ENCODE measurements around the gene POU2AF3. TPM values are rescaled to one million over a fixed set of nuclear protein-coding genes. Genes with fewer than 3 reads are reported as not detected.

The POU2AF3 gene
- total and polyA plus RNA-seq, 10 of the 15 experiments (the other 5 are each of a cell fraction or from before 2014, with no cell fraction given) = 0.17 TPM; not detected in 8

DNA sequence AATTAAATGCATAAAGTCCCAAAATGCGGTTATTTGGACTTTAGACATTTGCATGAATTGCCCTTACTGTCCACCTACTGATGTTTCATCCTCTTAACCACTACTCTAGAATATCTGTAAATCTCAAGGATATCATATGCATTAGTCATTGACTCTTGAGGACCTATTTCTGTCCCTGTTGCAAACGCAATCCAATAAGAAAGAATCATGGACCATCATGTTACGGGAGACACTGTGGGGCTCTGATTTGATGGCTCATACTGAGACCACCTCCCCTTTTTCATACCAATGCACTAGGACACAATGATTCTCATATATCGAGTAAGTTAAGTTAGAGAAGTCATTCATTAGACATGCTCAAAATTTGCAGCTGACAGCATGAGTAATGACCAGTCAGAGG, 38.5 kb upstream of the POU2AF3 start:
- Histone ChIP-seq H3K9me3 (replicated peaks; ENCODE audit: control insufficient read depth, insufficient read depth, low read length) (no peaks in the 10 kb centered on the region), H3K79me2 (ENCODE audit: control insufficient read depth, insufficient read depth, low read length) (no peaks in the 10 kb centered on the region), H3K9ac (ENCODE audit: control insufficient read depth, insufficient read depth, low read length) (no peak overlapping the region), H3K4me1 (ENCODE audit: control insufficient read depth, insufficient read depth, low read length) (no peaks in the 10 kb centered on the region), H2AFZ (ENCODE audit: control insufficient read depth, low read depth, low read length) (no peak overlapping the region), H3K4me2 (ENCODE audit: control insufficient read depth, insufficient read depth) (no peak overlapping the region), H3K27me3 (replicated peaks in 1 of 2; ENCODE audit: control insufficient read depth in 2 of 2, insufficient read depth in 2 of 2, low read length in 1 of 2) (peaks cover 0 to 3% of the 10 kb centered on the region in 2 experiments; a peak in 2 of 4 replicates), H4K20me1 (ENCODE audit: control insufficient read depth, insufficient read depth) (no peaks in the 10 kb centered on the region), H3K27ac (ENCODE audit: control insufficient read depth, insufficient read depth) (no peak overlapping the region), H3K36me3 (ENCODE audit: control insufficient read depth in 2 of 2, insufficient read depth in 2 of 2, low read length in 1 of 2) (no peaks in the 10 kb centered on the region), H3K4me3 (no peak overlapping the region)
- ChIA-PET CTCF (no interaction called here), SMC1A (ENCODE audit: uncharacterized antibody, unreplicated experiment) (no interaction called here), RAD21 (ENCODE audit: unreplicated experiment) (no interaction called here), POLR2A (no interaction called here)
- no peak for FAIRE-seq
- 40% methylated on average over 4 of the region's 4 CpGs for WGBS (ENCODE audit: insufficient coverage, insufficient replicate concordance, low lambda C conversion rate, missing lambda C conversion rate)
- no TSS peak for BruUV-seq (replicated peaks)
- intact Hi-C loops (cut with micrococcal nuclease; ENCODE audit: unreplicated experiment) (no loop called here), in situ Hi-C loops (cut with MboI) (no loop called here)
- DNase-seq (ENCODE audit: low read depth, low spot score) = no peak
- ATAC-seq = no peak
- TF ChIP-seq PML (IDR thresholded peaks at IDR 0.05; ENCODE audit: low read length) = no peak
- TF ChIP-seq, protein P1, sequence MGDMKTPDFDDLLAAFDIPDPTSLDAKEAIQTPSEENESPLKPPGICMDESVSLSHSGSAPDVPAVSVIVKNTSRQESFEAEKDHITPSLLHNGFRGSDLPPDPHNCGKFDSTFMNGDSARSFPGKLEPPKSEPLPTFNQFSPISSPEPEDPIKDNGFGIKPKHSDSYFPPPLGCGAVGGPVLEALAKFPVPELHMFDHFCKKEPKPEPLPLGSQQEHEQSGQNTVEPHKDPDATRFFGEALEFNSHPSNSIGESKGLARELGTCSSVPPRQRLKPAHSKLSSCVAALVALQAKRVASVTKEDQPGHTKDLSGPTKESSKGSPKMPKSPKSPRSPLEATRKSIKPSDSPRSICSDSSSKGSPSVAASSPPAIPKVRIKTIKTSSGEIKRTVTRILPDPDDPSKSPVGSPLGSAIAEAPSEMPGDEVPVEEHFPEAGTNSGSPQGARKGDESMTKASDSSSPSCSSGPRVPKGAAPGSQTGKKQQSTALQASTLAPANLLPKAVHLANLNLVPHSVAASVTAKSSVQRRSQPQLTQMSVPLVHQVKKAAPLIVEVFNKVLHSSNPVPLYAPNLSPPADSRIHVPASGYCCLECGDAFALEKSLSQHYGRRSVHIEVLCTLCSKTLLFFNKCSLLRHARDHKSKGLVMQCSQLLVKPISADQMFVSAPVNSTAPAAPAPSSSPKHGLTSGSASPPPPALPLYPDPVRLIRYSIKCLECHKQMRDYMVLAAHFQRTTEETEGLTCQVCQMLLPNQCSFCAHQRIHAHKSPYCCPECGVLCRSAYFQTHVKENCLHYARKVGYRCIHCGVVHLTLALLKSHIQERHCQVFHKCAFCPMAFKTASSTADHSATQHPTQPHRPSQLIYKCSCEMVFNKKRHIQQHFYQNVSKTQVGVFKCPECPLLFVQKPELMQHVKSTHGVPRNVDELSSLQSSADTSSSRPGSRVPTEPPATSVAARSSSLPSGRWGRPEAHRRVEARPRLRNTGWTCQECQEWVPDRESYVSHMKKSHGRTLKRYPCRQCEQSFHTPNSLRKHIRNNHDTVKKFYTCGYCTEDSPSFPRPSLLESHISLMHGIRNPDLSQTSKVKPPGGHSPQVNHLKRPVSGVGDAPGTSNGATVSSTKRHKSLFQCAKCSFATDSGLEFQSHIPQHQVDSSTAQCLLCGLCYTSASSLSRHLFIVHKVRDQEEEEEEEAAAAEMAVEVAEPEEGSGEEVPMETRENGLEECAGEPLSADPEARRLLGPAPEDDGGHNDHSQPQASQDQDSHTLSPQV (IDR thresholded peaks at IDR 0.05) = no peak
- TF ChIP-seq SIX5 (IDR thresholded peaks at IDR 0.05; ENCODE audit: low read depth, low read length, severe bottlenecking) = no peak
- no peak for TF ChIP-seq ASH2L (IDR thresholded peaks at IDR 0.05; ENCODE audit: borderline replicate concordance, low read depth)
- TF ChIP-seq, protein P2, sequence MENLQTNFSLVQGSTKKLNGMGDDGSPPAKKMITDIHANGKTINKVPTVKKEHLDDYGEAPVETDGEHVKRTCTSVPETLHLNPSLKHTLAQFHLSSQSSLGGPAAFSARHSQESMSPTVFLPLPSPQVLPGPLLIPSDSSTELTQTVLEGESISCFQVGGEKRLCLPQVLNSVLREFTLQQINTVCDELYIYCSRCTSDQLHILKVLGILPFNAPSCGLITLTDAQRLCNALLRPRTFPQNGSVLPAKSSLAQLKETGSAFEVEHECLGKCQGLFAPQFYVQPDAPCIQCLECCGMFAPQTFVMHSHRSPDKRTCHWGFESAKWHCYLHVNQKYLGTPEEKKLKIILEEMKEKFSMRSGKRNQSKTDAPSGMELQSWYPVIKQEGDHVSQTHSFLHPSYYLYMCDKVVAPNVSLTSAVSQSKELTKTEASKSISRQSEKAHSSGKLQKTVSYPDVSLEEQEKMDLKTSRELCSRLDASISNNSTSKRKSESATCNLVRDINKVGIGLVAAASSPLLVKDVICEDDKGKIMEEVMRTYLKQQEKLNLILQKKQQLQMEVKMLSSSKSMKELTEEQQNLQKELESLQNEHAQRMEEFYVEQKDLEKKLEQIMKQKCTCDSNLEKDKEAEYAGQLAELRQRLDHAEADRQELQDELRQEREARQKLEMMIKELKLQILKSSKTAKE (IDR thresholded peaks at IDR 0.05; ENCODE audit: low read depth, poor library complexity, severe bottlenecking) = no peak
- TF ChIP-seq ELK1 (IDR thresholded peaks at IDR 0.05; ENCODE audit: low read depth, low read length) = no peak
- TF ChIP-seq RAD51 (IDR thresholded peaks at IDR 0.05) = no peak
- no peak for TF ChIP-seq LARP7 (IDR thresholded peaks at IDR 0.05)
- no peak for TF ChIP-seq CHD1 (IDR thresholded peaks at IDR 0.05; ENCODE audit: low read depth, low read length)
- TF ChIP-seq NFXL1 (IDR thresholded peaks at IDR 0.05; ENCODE audit: borderline replicate concordance) = no peak
- TF ChIP-seq BACH1 (IDR thresholded peaks at IDR 0.05; ENCODE audit: borderline replicate concordance) = no peak
- TF ChIP-seq GABPA (IDR thresholded peaks at IDR 0.05; ENCODE audit: low read depth) = no peak
- no peak for TF ChIP-seq POLR2AphosphoS5 (IDR thresholded peaks at IDR 0.05; ENCODE audit: low read length)
- no peak for TF ChIP-seq HDAC6 (IDR thresholded peaks at IDR 0.05; ENCODE audit: unreplicated experiment)
- TF ChIP-seq TBL1XR1 (IDR thresholded peaks at IDR 0.05; ENCODE audit: low read depth, low read length) = no peak
